ELF-1 (cell line): ENCODE results near the gene MAGEA10.
A peak's percentile ranks its signal among the peaks of the same experiment; 100 is the strongest.
"Not testable (repeated sequence)": the region's sequence is repeated elsewhere in the genome, so short reads cannot be mapped to it uniquely, and the experiment has no call there.

Experiments used
- DNase-seq: peaks from one replicate; pipeline ENCODE4 v3.0.0-alpha.2; 2016; ENCODE audit warnings: low read depth, low spot score

The MAGEA10 gene

DNA sequence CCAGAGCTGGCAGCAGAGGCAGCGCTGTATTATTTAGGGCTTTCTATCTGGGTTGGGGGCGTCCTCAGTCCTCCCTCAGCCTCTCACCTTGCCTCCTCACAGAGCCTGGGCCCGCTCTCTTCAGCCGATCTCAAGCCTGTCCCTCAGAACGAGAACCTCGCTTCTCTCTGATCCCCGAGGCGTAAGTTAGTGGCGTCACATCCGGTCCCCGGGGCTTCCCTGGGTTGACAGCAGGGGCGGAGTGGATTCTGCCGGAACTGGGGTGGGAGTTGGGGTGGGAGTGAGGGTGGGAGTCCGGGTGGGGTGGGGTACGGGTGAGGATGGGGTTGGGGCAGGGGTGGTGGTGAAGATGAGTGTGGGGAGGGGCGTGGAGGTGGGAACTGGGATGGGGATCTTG, at the start of gene MAGEA10:
Gene MAGEA10 (minus strand): TSS at position 190 of the 397 bp plus-strand sequence. CDS start 2,957 bp downstream, outside the sequence.
- no peak for DNase-seq

- no peak for DNase-seq
Measured at GRCh38 chrX:152177497-152178269, 39.3 kb upstream of the MAGEA10 start.

DNA sequence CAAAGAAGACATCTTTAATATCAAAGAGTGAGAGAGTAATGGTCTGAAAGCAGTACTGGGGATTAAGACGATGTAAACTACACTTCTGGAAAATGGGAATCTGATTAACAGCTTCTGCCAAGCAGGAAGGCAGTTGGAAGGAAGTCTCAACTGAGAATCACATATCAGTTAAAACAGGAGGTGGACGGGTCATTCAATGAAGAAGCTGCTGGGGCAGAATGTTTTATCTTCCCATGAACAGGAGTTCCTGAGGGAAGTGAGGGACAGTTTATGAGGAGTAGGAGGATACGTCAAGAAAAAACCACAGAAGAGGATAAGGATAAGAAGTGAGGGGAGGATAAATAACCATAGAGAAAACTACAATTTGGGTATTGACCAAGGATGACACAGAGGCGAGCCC, 38.7 kb upstream of the MAGEA10 start:
- no peak for DNase-seq

GRCh38 chrX:152175892-152176291, 37.5 kb upstream of the MAGEA10 start:
- not testable (repeated sequence) for DNase-seq

GRCh38 chrX:152173923-152174322, 35.5 kb upstream of the MAGEA10 start:
- DNase-seq = not testable (repeated sequence)

DNA sequence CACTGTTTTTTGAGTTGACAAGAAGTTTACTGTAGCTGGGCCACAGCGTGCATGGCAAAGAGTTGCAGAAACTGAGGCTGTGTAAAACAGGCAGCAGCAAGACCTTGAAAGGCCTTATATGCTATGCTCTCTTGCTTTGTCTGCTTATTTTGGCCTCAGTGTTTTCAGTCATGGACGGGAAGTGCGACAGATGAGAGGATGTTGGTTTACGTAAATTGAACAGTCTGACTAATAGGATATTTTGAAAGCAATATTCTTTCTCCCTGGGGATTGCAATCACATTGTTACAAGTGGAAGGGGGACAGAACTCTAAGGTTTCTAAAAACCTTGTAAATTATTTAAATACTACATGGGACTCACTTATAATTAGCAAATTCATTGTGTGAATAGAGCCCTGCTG, 32.2 kb upstream of the MAGEA10 start:
- no peak for DNase-seq

DNA sequence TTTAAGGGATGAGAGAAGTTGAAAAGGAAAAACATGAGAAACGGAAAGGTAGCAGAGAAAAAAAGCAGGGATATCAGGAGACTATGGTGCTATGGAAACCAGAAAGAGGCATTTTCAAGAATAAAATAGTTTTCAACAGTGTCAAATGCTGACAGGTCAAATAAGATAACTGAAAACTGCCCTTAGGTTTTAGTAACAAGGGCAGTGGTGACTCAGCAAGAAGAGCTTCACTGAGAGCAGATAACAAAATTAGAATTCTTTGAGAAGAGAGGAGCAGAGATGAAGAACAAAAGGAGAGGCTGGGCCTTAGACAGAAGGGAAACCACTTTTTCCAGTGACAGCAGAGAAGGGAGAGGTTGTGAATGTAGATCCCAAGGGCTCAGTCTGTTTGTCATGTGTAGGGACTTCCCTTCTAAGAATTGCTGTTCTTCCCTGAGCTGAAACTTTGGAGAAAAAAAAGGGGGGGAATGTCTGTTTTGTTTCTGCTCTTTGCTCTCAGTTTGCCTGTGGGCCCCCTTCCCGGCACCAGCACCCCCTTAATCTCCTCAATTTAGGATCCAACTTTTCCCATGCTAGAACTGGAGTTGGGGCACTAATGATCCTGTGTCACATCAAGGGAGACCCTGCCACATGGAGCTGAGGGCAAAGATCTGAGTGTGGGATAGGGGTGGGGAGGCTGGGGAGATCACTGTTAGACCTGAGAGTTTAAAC, 26.8 kb upstream of the MAGEA10 start:
- no peak for DNase-seq

- DNase-seq = no peak
Measured at GRCh38 chrX:152157042-152157441, 18.7 kb upstream of the MAGEA10 start.

- no peak for DNase-seq
Measured at GRCh38 chrX:152155766-152156310, 17.5 kb upstream of the MAGEA10 start.

DNA sequence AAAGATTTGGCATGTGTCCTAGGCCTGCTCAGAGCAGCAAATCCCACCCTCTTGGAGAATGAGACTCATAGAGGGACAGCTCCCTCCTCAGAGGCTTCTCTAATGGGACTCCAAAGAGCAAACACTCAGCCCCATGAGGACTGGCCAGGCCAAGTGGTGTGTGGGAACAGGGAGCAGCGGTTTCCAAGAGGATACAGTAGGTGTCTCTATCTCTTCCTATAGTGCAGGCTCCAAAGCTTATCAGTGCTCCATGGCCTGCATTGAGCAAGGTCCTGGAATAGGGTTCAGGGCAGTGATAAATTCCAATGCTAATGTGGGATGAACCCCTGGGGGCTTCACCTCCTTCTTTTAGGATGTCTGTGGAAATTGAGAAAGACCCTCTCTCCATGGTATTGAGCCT, 15.7 kb upstream of the MAGEA10 start:
- DNase-seq = peak; percentile 32

GRCh38 chrX:152151256-152151655, 12.9 kb upstream of the MAGEA10 start:
- DNase-seq = no peak

GRCh38 chrX:152149648-152150047, 11.3 kb upstream of the MAGEA10 start:
- no peak for DNase-seq

DNA sequence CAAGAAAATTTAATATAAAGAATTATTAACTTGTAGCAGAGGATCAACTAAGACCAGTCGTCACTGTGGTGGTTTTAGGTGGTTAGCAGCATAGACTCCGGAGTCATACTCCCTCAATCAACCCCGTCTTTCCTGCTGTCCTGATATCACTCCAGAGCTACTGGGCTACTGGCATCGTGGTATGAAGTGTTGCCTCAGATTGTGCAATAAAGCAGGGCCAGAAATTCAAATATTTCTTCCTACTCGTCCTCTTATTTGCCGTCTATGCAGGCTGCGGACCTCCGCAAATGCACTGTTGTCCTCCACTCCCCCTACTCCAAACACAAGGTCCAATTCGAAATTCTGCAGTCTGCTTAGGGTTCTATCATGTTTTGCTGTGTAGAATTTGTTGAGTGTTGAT, 1.2 kb upstream of the MAGEA10 start:
- no peak for DNase-seq

DNA sequence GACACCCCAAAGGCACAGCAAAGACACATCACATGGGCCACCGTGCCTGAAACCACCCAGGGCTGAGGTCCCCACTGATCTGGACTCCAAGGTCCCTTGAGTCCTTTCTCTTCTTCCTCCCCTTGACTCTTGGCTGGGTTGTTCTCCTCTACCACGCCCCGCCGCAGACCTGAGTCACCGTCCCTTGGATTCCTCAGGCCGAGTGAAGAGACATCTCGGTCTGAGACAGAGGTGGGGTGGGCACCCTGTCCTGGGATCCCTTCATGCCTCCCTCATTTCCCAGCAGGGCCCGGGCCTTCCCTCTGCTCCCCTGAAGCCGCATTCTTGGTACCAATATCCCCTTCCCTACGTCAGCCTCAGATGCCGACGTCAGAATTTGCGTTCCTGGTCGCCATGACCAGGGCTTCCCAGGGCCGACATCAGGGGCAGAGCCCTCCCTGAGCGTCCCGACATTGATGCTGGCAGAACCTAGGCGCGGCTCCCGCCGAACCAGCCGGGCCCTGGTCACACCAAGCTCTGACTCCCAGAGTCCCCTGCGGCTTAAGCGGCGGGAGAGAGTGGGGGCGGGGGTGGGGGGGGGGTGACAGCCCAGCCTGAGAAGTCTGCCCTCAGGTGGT, 498 bp downstream of the MAGEA10 start:
- DNase-seq = no peak

DNA sequence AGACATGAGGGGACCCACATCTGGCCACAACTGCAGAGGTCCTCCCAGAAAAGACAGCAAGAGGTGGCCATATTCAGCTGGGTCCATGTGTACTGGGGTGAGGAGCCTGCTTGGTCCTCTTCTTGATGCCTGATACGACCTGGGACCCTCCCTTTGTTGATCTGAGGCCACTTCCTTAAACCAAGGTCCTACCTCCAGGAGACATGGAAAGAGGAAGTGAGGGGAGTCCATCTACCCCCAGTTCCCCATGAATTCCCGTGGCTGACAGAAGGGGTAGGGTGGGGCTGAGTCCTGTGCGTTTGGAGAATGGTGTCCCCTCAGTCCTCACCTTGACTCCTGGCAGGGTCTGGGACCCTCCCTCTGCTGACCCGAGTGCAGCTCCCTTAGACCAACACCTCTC, 2.1 kb downstream of the MAGEA10 start:
- no peak for DNase-seq

DNA sequence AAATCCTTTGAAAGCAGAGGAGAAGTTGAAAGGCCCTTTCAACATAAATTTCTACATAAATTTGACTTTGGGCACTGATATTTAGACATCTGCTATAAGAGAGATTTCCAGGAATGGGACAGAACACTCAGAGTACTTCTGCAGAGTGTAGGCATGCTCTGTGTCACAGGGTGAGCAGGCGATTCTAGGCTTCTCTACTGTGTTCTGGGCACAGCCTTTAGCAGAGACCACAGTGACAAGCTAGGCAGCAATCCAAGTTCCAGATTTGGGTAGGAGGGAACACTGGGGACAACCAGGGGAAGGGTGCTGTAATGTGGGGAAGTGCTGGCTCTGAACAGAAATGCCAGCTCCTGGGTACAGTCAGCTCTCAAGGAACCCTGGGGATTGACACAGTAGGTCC, 6.9 kb downstream of the MAGEA10 start:
- DNase-seq = no peak

DNA sequence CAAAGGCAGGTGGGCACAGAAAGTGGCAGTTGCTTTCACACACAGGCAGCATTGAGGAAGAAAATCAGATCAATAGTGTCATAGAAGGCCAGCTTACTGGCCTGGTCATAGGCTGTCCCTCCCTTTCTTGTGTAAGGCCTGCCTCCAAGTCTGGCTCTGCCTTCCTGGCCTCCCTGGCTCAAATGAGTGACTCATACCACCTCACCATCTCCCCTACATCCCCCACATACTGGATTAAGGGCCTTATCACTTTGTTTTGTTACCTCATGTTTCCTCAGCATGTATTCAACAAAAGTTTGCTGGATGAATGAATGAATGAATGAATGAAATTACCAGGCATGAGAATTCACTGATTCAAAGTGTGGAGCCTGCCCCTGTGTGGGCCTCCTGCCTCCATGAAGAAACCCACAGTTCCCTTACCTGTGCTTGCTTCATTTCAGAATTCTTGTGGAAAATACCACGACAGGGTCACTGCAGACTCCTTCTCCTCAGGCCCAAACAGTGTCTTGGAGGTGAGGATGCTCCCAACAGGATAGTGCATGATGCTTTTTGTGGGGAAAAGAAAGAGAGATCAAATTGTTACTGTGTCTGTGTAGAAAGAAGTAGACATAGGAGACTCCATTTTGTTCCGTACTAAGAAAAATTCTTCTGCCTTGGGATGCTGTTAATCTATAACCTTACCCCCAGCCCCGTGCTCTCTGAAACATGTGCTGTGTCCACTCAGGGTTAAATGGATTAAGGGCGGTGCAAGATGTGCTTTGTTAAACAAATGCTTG, 9.1 kb downstream of the MAGEA10 start:
- not testable (repeated sequence) for DNase-seq

DNA sequence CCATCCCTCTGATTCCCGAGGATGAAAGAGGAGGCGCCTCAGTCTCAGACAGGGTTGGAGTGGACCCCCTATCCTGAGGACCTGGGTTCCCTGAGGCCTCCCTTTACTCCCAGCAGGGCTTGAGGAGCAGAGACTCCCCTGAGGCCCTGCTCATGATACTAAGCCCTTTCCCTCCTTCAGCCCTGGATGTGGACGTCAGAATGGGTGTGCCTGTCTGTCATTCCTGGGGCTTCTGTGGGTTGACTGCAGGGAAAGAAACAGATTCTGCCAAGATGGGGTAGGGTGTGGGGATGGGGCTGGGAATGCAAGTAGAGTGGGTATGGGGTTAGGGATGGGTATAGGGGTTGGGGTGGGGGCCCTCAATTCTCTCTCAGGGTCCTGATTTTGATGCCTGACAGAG, 21.1 kb downstream of the MAGEA10 start:
- no peak for DNase-seq

DNA sequence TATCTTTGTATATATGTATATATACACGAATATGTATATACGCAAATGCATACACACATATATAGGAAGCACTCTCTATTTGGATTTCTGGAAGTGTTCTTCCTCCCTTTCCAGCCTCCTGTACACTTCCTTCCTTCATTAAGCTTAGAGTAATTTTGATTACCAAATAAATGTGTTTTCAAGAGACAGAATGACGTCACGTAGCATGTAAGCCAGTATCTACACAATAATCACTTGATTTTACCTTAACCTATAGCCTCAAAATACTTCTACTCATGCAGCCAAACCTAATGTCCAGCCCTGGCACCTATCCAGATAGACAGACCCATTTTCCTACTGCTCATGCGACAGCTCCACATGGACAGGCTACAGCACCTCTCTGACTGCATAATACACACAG, 29.9 kb downstream of the MAGEA10 start:
- DNase-seq = no peak

GRCh38 chrX:152103866-152104265, 34.5 kb downstream of the MAGEA10 start:
- DNase-seq = no peak

- DNase-seq = no peak
Measured at GRCh38 chrX:152086141-152086540, 52.2 kb downstream of the MAGEA10 start.
